SK-N-SH (cell line): ENCODE data around the gene B4GALT6. TPM values are rescaled to one million over a fixed set of nuclear protein-coding genes. Genes with fewer than 3 reads are reported as not detected.

Experiments
- CTCF ChIA-PET: fragments of 300-600, 350-600 bp; formaldehyde crosslinking; extraction: SDS; loops from one replicate; lab custom pipeline; 2021; lab: Yijun Ruan, JAX
- POLR2A ChIA-PET: fragments of 350-600 bp; sonication (Branson Sonifier 250); formaldehyde crosslinking; extraction: SDS; loops from one replicate; lab custom pipeline; 2020; ENCODE audit warnings: antibody characterized with exemption, inconsistent platforms; lab: Yijun Ruan, JAX
- DNase-seq: peaks from one replicate; pipeline ENCODE4 v3.0.0; 2012
- H2AFZ ChIP-seq: fragments of 200-600 bp; sonication (generic); 2 replicates; pipeline ENCODE4 v1.8.1; 2016; ENCODE audit warnings: antibody characterized with exemption, mild to moderate bottlenecking, low read depth
- H3F3A ChIP-seq: fragments of 200-600 bp; sonication (generic); replicated peaks from 2 replicates; pipeline ENCODE3; 2016; ENCODE audit warnings: antibody characterized with exemption, mild to moderate bottlenecking; ENCODE audit not compliant: insufficient read depth
- H3K27ac ChIP-seq, 2 experiments: fragments of 200-500 bp in 1 of 2; fragments of 200-600 bp in 1 of 2; sonication (Bioruptor generic) in 1 of 2; sonication (generic), shearing (Covaris generic) in 1 of 2; 2 replicates each; pipeline versions ENCODE4 v1.5.1 to v1.6.1; 2014 to 2016; ENCODE audit warnings: low read depth in 2 of 2, inconsistent platforms in 1 of 2, low read length in 1 of 2, mild to moderate bottlenecking in 1 of 2, mixed read lengths in 1 of 2
- H3K27me3 ChIP-seq: fragments of 200-600 bp; sonication (generic), shearing (Covaris generic); 2 replicates; pipeline ENCODE4 v1.6.1; 2016; ENCODE audit warnings: mixed run types; ENCODE audit not compliant: insufficient read depth
- H3K36me3 ChIP-seq, 2 experiments: fragments of 200-500 bp in 1 of 2; fragments of 200-600 bp in 1 of 2; sonication (Bioruptor generic) in 1 of 2; sonication (generic) in 1 of 2; replicated peaks in 1 of 2; 2 replicates each; pipeline versions ENCODE3 to v1.5.1; 2014 to 2016; ENCODE audit warnings: low read length in 1 of 2, mild to moderate bottlenecking in 1 of 2; ENCODE audit not compliant: insufficient read depth in 2 of 2, control insufficient read depth in 1 of 2
- H3K4me1 ChIP-seq, 2 experiments: fragments of 200-500 bp in 1 of 2; fragments of 200-600 bp in 1 of 2; sonication (Bioruptor generic) in 1 of 2; sonication (generic), shearing (Covaris generic) in 1 of 2; 2 replicates each; pipeline versions ENCODE4 v1.5.1 to v1.6.1; 2014 to 2016; ENCODE audit warnings: low read depth in 1 of 2, low read length in 1 of 2, mixed run types in 1 of 2; ENCODE audit not compliant: insufficient read depth in 2 of 2, control insufficient read depth in 1 of 2
- H3K4me2 ChIP-seq: fragments of 200-600 bp; sonication (generic), shearing (Covaris generic); 2 replicates; pipeline ENCODE4 v1.6.1; 2017; ENCODE audit warnings: mixed run types
- H3K4me3 ChIP-seq, 2 experiments: fragments of 200-500 bp in 1 of 2; fragments of 200-600 bp in 1 of 2; sonication (Bioruptor generic) in 1 of 2; sonication (generic), shearing (Covaris generic) in 1 of 2; 2 replicates each; pipeline versions ENCODE4 v1.5.1 to v1.8.1; 2014 to 2016; ENCODE audit warnings: low read depth in 2 of 2, inconsistent platforms in 1 of 2, low read length in 1 of 2, mild to moderate bottlenecking in 1 of 2, mixed read lengths in 1 of 2, moderate library complexity in 1 of 2
- H3K79me2 ChIP-seq: fragments of 200-600 bp; sonication (generic); 2 replicates; pipeline ENCODE4 v1.8.1; 2017; ENCODE audit warnings: mild to moderate bottlenecking; ENCODE audit not compliant: insufficient read depth
- H3K9ac ChIP-seq: fragments of 200-600 bp; sonication (generic); 2 replicates; pipeline ENCODE4 v1.6.1; 2017; ENCODE audit warnings: mixed run types
- H3K9me2 ChIP-seq: fragments of 200-600 bp; sonication (generic); 2 replicates; pipeline ENCODE4 v1.6.1; 2017; ENCODE audit warnings: mixed run types
- H3K9me3 ChIP-seq: fragments of 200-600 bp; sonication (generic); 2 replicates; pipeline ENCODE4 v1.6.1; 2017; ENCODE audit warnings: mixed run types, mild to moderate bottlenecking, moderate library complexity
- H4K20me1 ChIP-seq: fragments of 200-600 bp; sonication (generic); 2 replicates; pipeline ENCODE4 v1.6.1; 2017; ENCODE audit warnings: mild to moderate bottlenecking, mixed run types; ENCODE audit not compliant: insufficient read depth
- ELF1 ChIP-seq: IDR thresholded peaks from 2 replicates; pipeline ENCODE4 v1.4.0; 2012
- FOSL2 ChIP-seq: IDR thresholded peaks from 2 replicates; pipeline ENCODE4 v1.4.0; 2012; ENCODE audit warnings: low read depth, mild to moderate bottlenecking, moderate library complexity, borderline replicate concordance
- FOXJ3 ChIP-seq: sonication (generic); formaldehyde crosslinking; IDR thresholded peaks from 2 replicates; pipeline ENCODE4 v1.5.1; 2020; ENCODE audit warnings: mild to moderate bottlenecking, missing genetic modification reagents
- MEF2A ChIP-seq: IDR thresholded peaks from 2 replicates; pipeline ENCODE4 v1.4.0; 2012; ENCODE audit warnings: low read depth, borderline replicate concordance
- MXI1 ChIP-seq: IDR thresholded peaks from 2 replicates; pipeline ENCODE4 v1.6.1; 2012; ENCODE audit warnings: mild to moderate bottlenecking, low read depth, low read length, improper control_type of control experiment
- TCF12 ChIP-seq: IDR thresholded peaks from 2 replicates; pipeline ENCODE4 v1.4.0; 2012
- USF2 ChIP-seq: fragments of 150-350 bp; IDR thresholded peaks from 2 replicates; pipeline ENCODE4 v1.6.1; 2017; ENCODE audit warnings: antibody characterized with exemption, low read length, low read depth, borderline replicate concordance
- YY1 ChIP-seq: IDR thresholded peaks from 2 replicates; pipeline ENCODE4 v1.4.0; 2012; ENCODE audit warnings: low read depth, mild to moderate bottlenecking
- WGBS: methylation state at CpG from one replicate; pipeline ENCODE4 v1.1.6; 2017; ENCODE audit warnings: low lambda C conversion rate; 5-methylcytosine and 5-hydroxymethylcytosine counted together
- polyA plus RNA-seq, 3 experiments: library from polyadenylated mRNA; depleted of rRNA; stranded (reverse); fragments of >200 nt; gene quantifications; 2 replicates each; pipeline ENCODE4 v1.2.3, GENCODE V29; 2012
- TF ChIP-seq, protein P1 (sequence below): IDR thresholded peaks from 2 replicates; pipeline ENCODE4 v1.6.1; 2012; ENCODE audit warnings: mild to moderate bottlenecking, low read depth, low read length, moderate library complexity
- TF ChIP-seq, protein P2 (sequence below): fragments of 200-600 bp; sonication (generic); IDR thresholded peaks from 2 replicates; pipeline ENCODE4 v1.6.1; 2017; ENCODE audit warnings: antibody characterized with exemption, mild to moderate bottlenecking, moderate library complexity

Gene B4GALT6
- polyA plus RNA-seq, 1 of the 3 experiments (the other 2 are of a cell fraction), result 3.1 TPM

DNA sequence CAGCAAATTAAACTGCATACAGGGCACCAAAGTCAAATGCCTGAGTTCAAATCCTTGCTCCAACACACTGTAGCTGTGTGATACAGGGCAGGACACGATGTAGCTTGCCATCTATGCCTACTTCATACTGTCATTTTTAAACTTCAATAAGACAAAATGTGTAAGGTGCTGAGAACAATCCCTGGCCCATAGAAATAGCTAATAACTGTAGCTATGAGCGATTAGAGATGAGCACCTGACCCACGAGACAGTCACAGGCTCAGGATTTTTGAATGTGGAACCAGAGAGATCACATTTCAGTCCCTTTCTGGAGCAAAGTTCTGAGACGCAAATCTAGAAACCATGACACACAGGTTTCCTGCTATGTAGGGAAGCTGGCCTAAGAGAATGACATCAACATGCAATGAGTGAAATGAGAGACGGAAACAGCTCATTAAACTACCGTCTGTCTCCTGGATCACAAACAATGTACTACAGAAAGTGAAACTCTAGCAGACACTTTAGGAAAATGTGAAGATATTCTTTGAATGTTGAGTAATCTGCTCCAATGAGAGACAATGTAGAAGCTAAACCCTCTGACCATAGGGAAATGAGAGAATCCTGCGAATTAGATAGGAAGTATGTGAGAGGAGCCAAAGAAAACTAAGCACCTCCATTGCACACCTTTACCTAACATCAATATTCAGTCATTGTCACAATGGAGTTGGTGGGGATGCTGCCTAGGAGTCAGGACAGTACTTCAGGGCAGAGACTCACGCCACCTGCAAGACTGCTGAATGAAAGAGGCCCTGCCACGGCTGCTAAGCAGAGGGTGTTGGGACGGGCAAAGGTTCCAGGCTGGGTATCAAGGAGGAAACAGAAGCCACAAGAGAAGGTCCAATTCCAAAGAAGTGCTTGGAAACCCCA is 25.5 kb downstream of the B4GALT6 start:
- Histone ChIP-seq H3K27me3 (no peaks in the 10 kb centered on the region), H3K9ac (no peak overlapping the region), H2AFZ (no peak overlapping the region), H3K9me3 (peaks cover 7% of the 10 kb centered on the region; the same call in 1 of the 2 replicates), H3K27ac (no peak overlapping the region), H3K79me2 (no peaks in the 10 kb centered on the region), H3K4me1 (peaks cover 0 to 4% of the 10 kb centered on the region in 2 experiments; a peak in 2 of 4 replicates), H3F3A (no peaks in the 10 kb centered on the region), H3K9me2 (no peaks in the 10 kb centered on the region), H4K20me1 (no peaks in the 10 kb centered on the region), H3K4me2 (no peak overlapping the region), H3K4me3 (no peak overlapping the region), H3K36me3 (peaks cover 1 to 7% of the 10 kb centered on the region in 2 experiments)
- TF ChIP-seq USF2, result no peak
- TF ChIP-seq FOSL2, result no peak
- TF ChIP-seq MXI1, result no peak
- TF ChIP-seq ELF1, result no peak
- no peak for TF ChIP-seq YY1
- TF ChIP-seq, protein P1, sequence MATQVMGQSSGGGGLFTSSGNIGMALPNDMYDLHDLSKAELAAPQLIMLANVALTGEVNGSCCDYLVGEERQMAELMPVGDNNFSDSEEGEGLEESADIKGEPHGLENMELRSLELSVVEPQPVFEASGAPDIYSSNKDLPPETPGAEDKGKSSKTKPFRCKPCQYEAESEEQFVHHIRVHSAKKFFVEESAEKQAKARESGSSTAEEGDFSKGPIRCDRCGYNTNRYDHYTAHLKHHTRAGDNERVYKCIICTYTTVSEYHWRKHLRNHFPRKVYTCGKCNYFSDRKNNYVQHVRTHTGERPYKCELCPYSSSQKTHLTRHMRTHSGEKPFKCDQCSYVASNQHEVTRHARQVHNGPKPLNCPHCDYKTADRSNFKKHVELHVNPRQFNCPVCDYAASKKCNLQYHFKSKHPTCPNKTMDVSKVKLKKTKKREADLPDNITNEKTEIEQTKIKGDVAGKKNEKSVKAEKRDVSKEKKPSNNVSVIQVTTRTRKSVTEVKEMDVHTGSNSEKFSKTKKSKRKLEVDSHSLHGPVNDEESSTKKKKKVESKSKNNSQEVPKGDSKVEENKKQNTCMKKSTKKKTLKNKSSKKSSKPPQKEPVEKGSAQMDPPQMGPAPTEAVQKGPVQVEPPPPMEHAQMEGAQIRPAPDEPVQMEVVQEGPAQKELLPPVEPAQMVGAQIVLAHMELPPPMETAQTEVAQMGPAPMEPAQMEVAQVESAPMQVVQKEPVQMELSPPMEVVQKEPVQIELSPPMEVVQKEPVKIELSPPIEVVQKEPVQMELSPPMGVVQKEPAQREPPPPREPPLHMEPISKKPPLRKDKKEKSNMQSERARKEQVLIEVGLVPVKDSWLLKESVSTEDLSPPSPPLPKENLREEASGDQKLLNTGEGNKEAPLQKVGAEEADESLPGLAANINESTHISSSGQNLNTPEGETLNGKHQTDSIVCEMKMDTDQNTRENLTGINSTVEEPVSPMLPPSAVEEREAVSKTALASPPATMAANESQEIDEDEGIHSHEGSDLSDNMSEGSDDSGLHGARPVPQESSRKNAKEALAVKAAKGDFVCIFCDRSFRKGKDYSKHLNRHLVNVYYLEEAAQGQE, result no peak
- TF ChIP-seq, protein P2, sequence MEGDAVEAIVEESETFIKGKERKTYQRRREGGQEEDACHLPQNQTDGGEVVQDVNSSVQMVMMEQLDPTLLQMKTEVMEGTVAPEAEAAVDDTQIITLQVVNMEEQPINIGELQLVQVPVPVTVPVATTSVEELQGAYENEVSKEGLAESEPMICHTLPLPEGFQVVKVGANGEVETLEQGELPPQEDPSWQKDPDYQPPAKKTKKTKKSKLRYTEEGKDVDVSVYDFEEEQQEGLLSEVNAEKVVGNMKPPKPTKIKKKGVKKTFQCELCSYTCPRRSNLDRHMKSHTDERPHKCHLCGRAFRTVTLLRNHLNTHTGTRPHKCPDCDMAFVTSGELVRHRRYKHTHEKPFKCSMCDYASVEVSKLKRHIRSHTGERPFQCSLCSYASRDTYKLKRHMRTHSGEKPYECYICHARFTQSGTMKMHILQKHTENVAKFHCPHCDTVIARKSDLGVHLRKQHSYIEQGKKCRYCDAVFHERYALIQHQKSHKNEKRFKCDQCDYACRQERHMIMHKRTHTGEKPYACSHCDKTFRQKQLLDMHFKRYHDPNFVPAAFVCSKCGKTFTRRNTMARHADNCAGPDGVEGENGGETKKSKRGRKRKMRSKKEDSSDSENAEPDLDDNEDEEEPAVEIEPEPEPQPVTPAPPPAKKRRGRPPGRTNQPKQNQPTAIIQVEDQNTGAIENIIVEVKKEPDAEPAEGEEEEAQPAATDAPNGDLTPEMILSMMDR, result no peak
- TF ChIP-seq MEF2A, result no peak
- no peak for TF ChIP-seq FOXJ3
- TF ChIP-seq TCF12, result no peak
- ChIA-PET CTCF (interaction anchor here (1.5 kb wide), 1 partner anchor 64 kb away, joined by 4 read pairs; no protein-coding TSS in a partner anchor), POLR2A (no interaction called here)
- WGBS, result 89% methylated on average over 10 of the region's 10 CpGs
- DNase-seq, result no peak
